Kidney epithelial cell (primary cell): ENCODE results near the gene ELMOD1. TPM values are rescaled to one million over a fixed set of nuclear protein-coding genes. Genes with fewer than 3 reads are reported as not detected.

Source experiments
- DNase-seq: peaks from one replicate; pipeline ENCODE4 v3.0.0-alpha.2; 2010; ENCODE audit warnings: low read depth
- H3K27me3 ChIP-seq: 2 replicates; pipeline ENCODE4 v1.6.0; 2011; ENCODE audit warnings: low read length; ENCODE audit not compliant: control insufficient read depth, insufficient read depth
- H3K36me3 ChIP-seq: 2 replicates; pipeline ENCODE4 v1.5.1; 2011; ENCODE audit warnings: low read length; ENCODE audit not compliant: control insufficient read depth, insufficient read depth
- H3K4me3 ChIP-seq: 2 replicates; pipeline ENCODE4 v1.5.1; 2011; ENCODE audit warnings: low read depth, mild to moderate bottlenecking, control low read depth, low read length
- CTCF ChIP-seq: IDR thresholded peaks from 2 replicates; pipeline ENCODE4 v1.5.1; 2011; ENCODE audit warnings: mild to moderate bottlenecking, moderate library complexity, low read length, control low read depth, inconsistent platforms; ENCODE audit not compliant: insufficient read depth, poor library complexity, severe bottlenecking
- total RNA-seq: library from RNA; depleted of rRNA; stranded (reverse); fragments of >200 nt; gene quantifications from 2 replicates; pipeline ENCODE4 v1.2.3, GENCODE V29; 2015

The ELMOD1 gene
- total RNA-seq, 1 donor from 2014 or later, result 0.21 TPM

- no peak for DNase-seq
- Histone ChIP-seq H3K27me3 (no peaks in the 10 kb centered on the region), H3K4me3 (no peak overlapping the region), H3K36me3 (no peaks in the 10 kb centered on the region)
- no peak for TF ChIP-seq CTCF
These were observed 32.2 kb downstream of the ELMOD1 start for GRCh38 chr11:107623183-107623582.

- H3K4me3 ChIP-seq, result no peak overlapping the region
- no peak for TF ChIP-seq CTCF
- no peaks in the 10 kb centered on the region for H3K36me3 ChIP-seq
- no peak for DNase-seq
- no peaks in the 10 kb centered on the region for H3K27me3 ChIP-seq
These were observed 34.2 kb downstream of the ELMOD1 start for GRCh38 chr11:107624983-107625684.

GRCh38 chr11:107625685-107625989 is 34.7 kb downstream of the ELMOD1 start:
- Histone ChIP-seq H3K27me3 (no peaks in the 10 kb centered on the region), H3K4me3 (no peak overlapping the region), H3K36me3 (no peaks in the 10 kb centered on the region)
- no peak for DNase-seq
- TF ChIP-seq CTCF, result no peak

- TF ChIP-seq CTCF, result no peak
- Histone ChIP-seq H3K36me3 (no peaks in the 10 kb centered on the region), H3K27me3 (no peaks in the 10 kb centered on the region), H3K4me3 (no peak overlapping the region)
- DNase-seq, result no peak
These were observed 40.1 kb downstream of the ELMOD1 start for GRCh38 chr11:107631043-107631442.

GRCh38 chr11:107631931-107632330 is 41.0 kb downstream of the ELMOD1 start:
- no peak for DNase-seq
- Histone ChIP-seq H3K4me3 (no peak overlapping the region), H3K27me3 (no peaks in the 10 kb centered on the region), H3K36me3 (no peaks in the 10 kb centered on the region)
- no peak for TF ChIP-seq CTCF

GRCh38 chr11:107646783-107647182 is 55.8 kb downstream of the ELMOD1 start:
- H3K36me3 ChIP-seq, result no peaks in the 10 kb centered on the region

More at GRCh38 chr11:107646783-107647182, 55.8 kb downstream of the ELMOD1 start:
- DNase-seq, result no peak
- Histone ChIP-seq H3K4me3 (no peak overlapping the region), H3K27me3 (no peaks in the 10 kb centered on the region)
- no peak for TF ChIP-seq CTCF
